ENCODE results near the gene PABPC1L2A.

GRCh38 chrX:73076838-73077237 is 2.5 kb downstream of the PABPC1L2A start:
- TF ChIP-seq CTCF (conservative IDR thresholded peaks at IDR 0.05; ENCODE audit: low read depth in 2 of 2) (no peak), JUNB (IDR thresholded peaks at IDR 0.05; ENCODE audit: unreplicated experiment) (no peak), EZH2 (IDR thresholded peaks at IDR 0.05; ENCODE audit: low read depth, unreplicated experiment) (no peak)

All from GM23338 (cell line).